Stomach (tissue), 9 donors: ENCODE measurements around the gene CD164. TPM values are rescaled to one million over a fixed set of nuclear protein-coding genes. Genes with fewer than 3 reads are reported as not detected.

ENCODE experiments used
- DNase-seq, 2 donors: peaks; one replicate each; pipeline versions ENCODE4 v3.0.0 to v3.0.0-alpha.2; 2013 to 2019
- H3K27ac ChIP-seq, 5 donors: fragments of 200-600 bp in 4 of 5; sonication (generic) in 4 of 5; one replicate each; pipeline ENCODE4 v1.5.1; 2013 to 2019; ENCODE audit warnings: mild to moderate bottlenecking in 1 of 5, moderate library complexity in 1 of 5
- H3K27me3 ChIP-seq, 3 donors: fragments of 200-600 bp; sonication (generic); one replicate each; pipeline ENCODE4 v1.5.1; 2017 to 2019; ENCODE audit warnings: mixed run types in 1 of 3
- H3K36me3 ChIP-seq, 4 donors: fragments of 200-600 bp; sonication (generic); 1 replicate in 3 of 4; 2 replicates in 1 of 4; pipeline ENCODE4 v1.5.1; 2016 to 2019
- H3K4me1 ChIP-seq, 4 donors: fragments of 200-600 bp; sonication (generic); one replicate each; pipeline ENCODE4 v1.5.1; 2016 to 2019
- H3K4me3 ChIP-seq, 4 donors: fragments of 200-600 bp; sonication (generic) in 3 of 4; one replicate each; pipeline ENCODE4 v1.5.1; 2016 to 2019; ENCODE audit warnings: mild to moderate bottlenecking in 1 of 4
- H3K9me3 ChIP-seq, 4 donors: fragments of 200-600 bp; sonication (generic); one replicate each; pipeline ENCODE4 v1.5.1; 2016 to 2019
- EP300 ChIP-seq: sonication (generic); formaldehyde crosslinking; IDR thresholded peaks from one replicate; pipeline ENCODE4 v1.6.1; 2017; ENCODE audit warnings: antibody characterized with exemption
- POLR2A ChIP-seq, 4 donors: fragments of 450-650 bp; IDR thresholded peaks; one replicate each; pipeline ENCODE4 v1.6.1; 2016; ENCODE audit warnings: antibody characterized with exemption in 4 of 4, control low read depth in 2 of 4, mild to moderate bottlenecking in 1 of 4, moderate library complexity in 1 of 4
- POLR2AphosphoS5 ChIP-seq, 3 donors: sonication (generic); formaldehyde crosslinking; IDR thresholded peaks; one replicate each; pipeline ENCODE4 v1.6.1; 2016; ENCODE audit warnings: antibody characterized with exemption in 3 of 3
- WGBS, 5 donors: extraction: QIAGEN DNeasy Blood & Tissue Kit in 3 of 5; methylation state at CpG; one replicate each; pipeline versions ENCODE4 v1.1.5 to v1.1.7; 2013 to 2018; 5-methylcytosine and 5-hydroxymethylcytosine counted together
- intact Hi-C: fragments of 100-400 bp; cut with DNase I; formaldehyde crosslinking; loops from one replicate; pipeline ENCODE4 v1.15.1; 2023; ENCODE audit warnings: low total_unique reads
- polyA plus RNA-seq, 3 donors: library from polyadenylated mRNA; stranded (reverse); fragments of 200-250 nt; gene quantifications; one replicate each; pipeline ENCODE4 v1.2.3, GENCODE V29; 2013
- total RNA-seq, 5 donors: library from RNA; depleted of rRNA; stranded (reverse); fragments of >200 nt; gene quantifications; one replicate each; pipeline versions ENCODE4 v1.1.0 to v1.2.3, GENCODE V29; 2014 to 2016
- TF ChIP-seq, protein P1 (sequence below), 7 experiments: fragments of 450-650 bp in 4 of 7; fragments of 200-600 bp in 3 of 7; sonication (generic) in 3 of 7; IDR thresholded peaks; one replicate each; pipeline ENCODE4 v1.5.1; 2016 to 2019; ENCODE audit warnings: antibody characterized with exemption in 7 of 7, control low read depth in 2 of 7, mild to moderate bottlenecking in 1 of 7
- donor health status: healthy with polysubstance abuse.
- donor health status: Bipolar disorder and iron deficiency.
- donor health status: healthy.

CD164 gene
- total and polyA plus RNA-seq, 8 donors, result 62.4 to 453 (median 102) TPM

DNA sequence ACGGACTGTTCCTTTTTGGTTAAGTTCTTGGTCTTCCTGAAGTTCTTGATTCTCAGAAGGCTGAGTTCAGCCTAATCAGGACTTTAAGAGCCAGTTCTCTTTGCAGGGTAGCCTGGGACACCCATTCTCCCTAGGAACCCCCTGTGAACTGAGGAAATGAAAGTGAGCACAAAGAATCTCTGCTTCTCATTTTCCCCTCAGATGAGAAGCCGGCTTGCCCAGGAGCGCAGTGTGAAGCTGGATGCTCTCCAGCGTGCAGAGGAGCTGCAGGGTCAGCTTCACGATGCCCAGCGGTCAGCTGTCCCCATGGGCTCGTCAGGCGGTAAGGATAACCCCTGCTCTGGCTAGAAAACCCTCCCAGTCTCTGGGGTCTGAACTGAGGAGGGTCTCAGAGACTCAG lies 34.0 kb downstream of the CD164 start:
- TF ChIP-seq EP300 (no peak), POLR2A (IDR thresholded peaks at IDR 0.05) (no peak), POLR2AphosphoS5 (IDR thresholded peaks at IDR 0.05) (no peak)
- TF ChIP-seq, protein P1, sequence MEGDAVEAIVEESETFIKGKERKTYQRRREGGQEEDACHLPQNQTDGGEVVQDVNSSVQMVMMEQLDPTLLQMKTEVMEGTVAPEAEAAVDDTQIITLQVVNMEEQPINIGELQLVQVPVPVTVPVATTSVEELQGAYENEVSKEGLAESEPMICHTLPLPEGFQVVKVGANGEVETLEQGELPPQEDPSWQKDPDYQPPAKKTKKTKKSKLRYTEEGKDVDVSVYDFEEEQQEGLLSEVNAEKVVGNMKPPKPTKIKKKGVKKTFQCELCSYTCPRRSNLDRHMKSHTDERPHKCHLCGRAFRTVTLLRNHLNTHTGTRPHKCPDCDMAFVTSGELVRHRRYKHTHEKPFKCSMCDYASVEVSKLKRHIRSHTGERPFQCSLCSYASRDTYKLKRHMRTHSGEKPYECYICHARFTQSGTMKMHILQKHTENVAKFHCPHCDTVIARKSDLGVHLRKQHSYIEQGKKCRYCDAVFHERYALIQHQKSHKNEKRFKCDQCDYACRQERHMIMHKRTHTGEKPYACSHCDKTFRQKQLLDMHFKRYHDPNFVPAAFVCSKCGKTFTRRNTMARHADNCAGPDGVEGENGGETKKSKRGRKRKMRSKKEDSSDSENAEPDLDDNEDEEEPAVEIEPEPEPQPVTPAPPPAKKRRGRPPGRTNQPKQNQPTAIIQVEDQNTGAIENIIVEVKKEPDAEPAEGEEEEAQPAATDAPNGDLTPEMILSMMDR (IDR thresholded peaks at IDR 0.05), result no peak
- no peak for DNase-seq
- WGBS, 5 donors, result 80 to 87% (median 83%) methylated on average over 5 to 8 of the region's 8 CpGs
- H3K4me3 ChIP-seq, result no peak overlapping the region
- no peak overlapping the region for H3K27ac ChIP-seq
- H3K27me3 ChIP-seq, result no peaks in the 10 kb centered on the region
- peaks cover 0 to under 1% (median 0%) of the 10 kb centered on the region in 4 donors for H3K36me3 ChIP-seq
- intact Hi-C loops, result no loop called here
- H3K4me1 ChIP-seq, result peaks cover 36 to 67% (median 51%) of the 10 kb centered on the region in 4 donors
- no peaks in the 10 kb centered on the region for H3K9me3 ChIP-seq

DNA sequence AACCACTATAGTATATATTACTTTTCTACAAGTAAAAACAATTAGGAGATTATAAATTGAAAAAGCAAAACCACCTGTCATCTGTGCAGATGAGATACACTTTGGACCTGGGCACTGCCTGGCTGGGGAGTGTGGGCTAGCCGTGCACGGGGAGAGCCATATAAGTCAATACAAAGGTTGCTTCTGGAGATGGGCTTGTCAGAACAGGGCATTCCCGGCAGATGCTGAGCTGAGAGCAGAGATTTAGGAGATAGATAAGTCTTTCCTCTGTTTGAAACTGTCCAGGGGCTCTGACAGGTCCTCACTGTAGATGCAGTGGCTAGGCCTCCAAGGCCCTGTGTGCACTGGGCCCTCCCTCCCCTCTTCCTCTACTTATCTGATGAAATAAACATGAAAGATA lies 34.5 kb downstream of the CD164 start:
- TF ChIP-seq POLR2A (IDR thresholded peaks at IDR 0.05) (no peak), POLR2AphosphoS5 (IDR thresholded peaks at IDR 0.05) (no peak), EP300 (no peak)
- TF ChIP-seq, protein P1 (IDR thresholded peaks at IDR 0.05), result no peak
- Histone ChIP-seq H3K27me3 (no peaks in the 10 kb centered on the region), H3K4me3 (no peak overlapping the region), H3K27ac (peak overlapping the region in 1 of 5 donors; percentile 20), H3K4me1 (peaks cover 40 to 70% (median 51%) of the 10 kb centered on the region in 4 donors), H3K9me3 (no peaks in the 10 kb centered on the region), H3K36me3 (no peaks in the 10 kb centered on the region)
- DNase-seq, result no peak
- WGBS, 5 donors, result 53 to 76% (median 62%) methylated on average over 3 of the region's 3 CpGs
- intact Hi-C loops, result no loop called here

DNA sequence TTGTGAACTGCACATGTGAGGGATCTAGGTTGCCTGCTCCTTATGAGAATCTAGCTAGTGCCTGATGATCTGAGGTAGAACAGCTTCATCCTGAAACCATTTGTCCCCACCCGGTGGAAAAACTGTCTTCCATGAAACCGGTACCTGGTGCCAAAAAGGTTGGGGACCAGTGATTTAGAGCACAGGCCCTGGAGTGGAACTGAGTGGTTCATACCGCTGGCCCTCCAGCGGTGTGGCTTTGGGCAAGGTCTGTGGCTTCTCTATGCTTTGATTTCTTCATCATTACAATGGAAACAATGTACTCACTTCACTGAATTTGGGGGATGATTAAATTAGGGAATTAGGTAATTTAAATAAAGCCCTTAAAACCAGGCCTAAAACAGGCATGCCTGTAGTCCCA lies 36.3 kb downstream of the CD164 start:
- no peaks in the 10 kb centered on the region for H3K27me3 ChIP-seq
- WGBS, 5 donors, result 88 to 93% (median 90%) methylated on average over 4 of the region's 4 CpGs
- H3K4me3 ChIP-seq, result no peak overlapping the region
- H3K9me3 ChIP-seq, result no peaks in the 10 kb centered on the region
- intact Hi-C loops, result no loop called here
- H3K27ac ChIP-seq, result no peak overlapping the region
- H3K36me3 ChIP-seq, result no peaks in the 10 kb centered on the region
- H3K4me1 ChIP-seq, result peaks cover 32 to 59% (median 39%) of the 10 kb centered on the region in 4 donors
- no peak for DNase-seq
- TF ChIP-seq, protein P1 (IDR thresholded peaks at IDR 0.05), result no peak

DNA sequence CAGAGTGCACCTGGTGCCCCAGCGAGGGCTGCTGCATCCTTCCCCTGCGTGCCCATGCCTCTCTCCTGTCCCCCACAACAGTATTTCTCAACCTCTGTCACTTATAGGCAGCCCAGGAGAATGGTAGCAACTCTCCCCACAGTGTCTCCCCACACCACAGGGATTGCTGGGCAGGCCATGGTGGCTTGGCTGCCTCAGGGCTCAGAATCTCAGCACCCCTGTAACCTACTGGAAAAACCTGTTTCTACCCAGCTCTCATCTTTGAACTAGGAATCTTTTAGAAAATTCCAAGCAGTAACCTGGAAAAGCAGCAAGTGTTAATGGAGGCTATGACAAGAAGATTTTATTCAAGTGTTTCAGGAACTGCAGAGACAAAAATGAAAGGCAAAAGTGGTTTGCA lies 38.0 kb downstream of the CD164 start:
- H3K4me1 ChIP-seq, result peaks cover 18 to 41% (median 24%) of the 10 kb centered on the region in 4 donors
- 65 to 94% (median 75%) methylated on average over 1 to 2 of the region's 2 CpGs for WGBS, 5 donors
- peak overlapping the region in 1 of 5 donors; percentile 2 for H3K27ac ChIP-seq
- DNase-seq, result peak in 1 of 2 donors; percentile 67
- H3K36me3 ChIP-seq, result no peaks in the 10 kb centered on the region
- H3K27me3 ChIP-seq, result no peaks in the 10 kb centered on the region
- H3K9me3 ChIP-seq, result no peaks in the 10 kb centered on the region
- intact Hi-C loops, result no loop called here
- no peak for TF ChIP-seq POLR2AphosphoS5 (IDR thresholded peaks at IDR 0.05)
- no peak for TF ChIP-seq EP300
- TF ChIP-seq, protein P1 (IDR thresholded peaks at IDR 0.05), result no peak
- TF ChIP-seq POLR2A (IDR thresholded peaks at IDR 0.05), result no peak
- no peak overlapping the region for H3K4me3 ChIP-seq
